ENCODE measurements around the gene CRHBP. TPM values are rescaled to one million over a fixed set of nuclear protein-coding genes. Genes with fewer than 3 reads are reported as not detected.
"Not testable (repeated sequence)": the region's sequence is repeated elsewhere in the genome, so short reads cannot be mapped to it uniquely, and the experiment has no call there.

Gene CRHBP, protein sequence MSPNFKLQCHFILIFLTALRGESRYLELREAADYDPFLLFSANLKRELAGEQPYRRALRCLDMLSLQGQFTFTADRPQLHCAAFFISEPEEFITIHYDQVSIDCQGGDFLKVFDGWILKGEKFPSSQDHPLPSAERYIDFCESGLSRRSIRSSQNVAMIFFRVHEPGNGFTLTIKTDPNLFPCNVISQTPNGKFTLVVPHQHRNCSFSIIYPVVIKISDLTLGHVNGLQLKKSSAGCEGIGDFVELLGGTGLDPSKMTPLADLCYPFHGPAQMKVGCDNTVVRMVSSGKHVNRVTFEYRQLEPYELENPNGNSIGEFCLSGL
- polyA plus RNA-seq (2011; rRNA removed) (not detected in 2 replicates), polyA plus RNA-seq (2017; fragmentation: RNase III; extraction: RNeasy Plus Mini Kit Qiagen cat#74134 plus additional on column Dnase treatment) (not detected in 3 replicates), polyA minus RNA-seq (2011; rRNA and poly(A)+ RNA removed) (not detected in 2 replicates)
- not detected in 2 replicates for polyA plus RNA-seq (2012; cell fraction: cytosol; rRNA removed)
- polyA plus RNA-seq (2012; cell fraction: nucleus; rRNA removed): 0.04 TPM in 1 of 2 replicates, not detected in the other

DNA sequence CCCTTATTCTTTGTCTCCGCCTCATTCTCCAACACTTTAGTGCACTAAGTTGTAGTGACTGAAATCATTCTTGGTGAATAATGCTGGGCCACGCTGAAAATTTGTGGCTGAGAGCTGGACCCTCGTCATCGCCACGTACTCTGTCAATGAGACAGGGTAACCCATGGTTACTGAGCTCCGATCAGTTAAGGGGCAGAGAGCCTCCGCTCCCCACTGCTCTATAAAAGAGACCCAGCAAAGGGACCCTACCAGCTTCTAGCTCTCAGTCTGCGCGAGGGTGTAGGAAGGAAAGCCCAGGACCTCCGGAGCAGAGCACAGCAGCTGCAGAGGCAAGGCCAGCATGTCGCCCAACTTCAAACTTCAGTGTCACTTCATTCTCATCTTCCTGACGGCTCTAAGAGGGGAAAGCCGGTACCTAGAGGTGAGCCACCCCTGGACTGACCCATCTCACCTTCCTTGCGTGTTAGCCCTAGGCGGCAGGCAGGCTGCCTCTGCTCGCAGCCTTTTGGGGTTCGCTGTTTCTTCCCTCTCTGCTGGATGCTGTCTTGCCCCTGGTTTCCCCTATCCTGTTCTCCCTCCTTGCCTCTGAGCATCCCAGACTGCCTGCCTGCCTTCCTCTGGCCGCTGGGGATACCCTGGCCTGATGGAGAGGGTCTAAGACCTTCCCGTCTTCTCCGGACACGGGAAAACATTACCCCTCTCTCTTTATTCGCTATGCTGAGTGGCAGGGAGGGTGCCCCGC lies at the start of gene CRHBP:
CRHBP (plus strand) TSS at position 251 of the 742 bp plus-strand sequence; CDS start at position 341, 90 bp downstream.
- FAIRE-seq (no peak), ATAC-seq (peak; percentile 76 to 77; a peak in 5 of 6 replicates), DNase-seq (ENCODE audit: low read depth in 1 of 2, low spot score in 1 of 2) (no peak)
- peak within 1 kb of the TSS; percentile 39 for H3K4me3 ChIP-seq
- H3K4me1 ChIP-seq: no peaks in the 10 kb centered on the region
- peak within 1 kb of the TSS in 1 of 2 experiments; percentile 21; a peak in 2 of 6 replicates for H3K27ac ChIP-seq
- peak within 1 kb of the TSS; percentile 91 for H3K4me2 ChIP-seq
- ChIA-PET CTCF (no interaction called here), POLR2A (no interaction called here)
- TF ChIP-seq MYC (IDR thresholded peaks at IDR 0.05; ENCODE audit: borderline replicate concordance, low read length) (no peak), HEYL (CRISPR knock-in tag; IDR thresholded peaks at IDR 0.05) (no peak), FOXS1 (CRISPR knock-in tag; IDR thresholded peaks at IDR 0.05) (no peak), ZSCAN20 (CRISPR knock-in tag; IDR thresholded peaks at IDR 0.05) (no peak), BHLHE40 (IDR thresholded peaks at IDR 0.05; ENCODE audit: low read depth, low read length) (no peak), PHF8 (IDR thresholded peaks at IDR 0.05; ENCODE audit: borderline replicate concordance, low read depth) (no peak)
- TF ChIP-seq, protein P1, sequence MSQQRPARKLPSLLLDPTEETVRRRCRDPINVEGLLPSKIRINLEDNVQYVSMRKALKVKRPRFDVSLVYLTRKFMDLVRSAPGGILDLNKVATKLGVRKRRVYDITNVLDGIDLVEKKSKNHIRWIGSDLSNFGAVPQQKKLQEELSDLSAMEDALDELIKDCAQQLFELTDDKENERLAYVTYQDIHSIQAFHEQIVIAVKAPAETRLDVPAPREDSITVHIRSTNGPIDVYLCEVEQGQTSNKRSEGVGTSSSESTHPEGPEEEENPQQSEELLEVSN (IDR thresholded peaks at IDR 0.05; ENCODE audit: borderline replicate concordance, low read depth): no peak
- TF ChIP-seq, protein P2, sequence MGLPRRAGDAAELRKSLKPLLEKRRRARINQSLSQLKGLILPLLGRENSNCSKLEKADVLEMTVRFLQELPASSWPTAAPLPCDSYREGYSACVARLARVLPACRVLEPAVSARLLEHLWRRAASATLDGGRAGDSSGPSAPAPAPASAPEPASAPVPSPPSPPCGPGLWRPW (IDR thresholded peaks at IDR 0.05): no peak
- TF ChIP-seq, protein P3, sequence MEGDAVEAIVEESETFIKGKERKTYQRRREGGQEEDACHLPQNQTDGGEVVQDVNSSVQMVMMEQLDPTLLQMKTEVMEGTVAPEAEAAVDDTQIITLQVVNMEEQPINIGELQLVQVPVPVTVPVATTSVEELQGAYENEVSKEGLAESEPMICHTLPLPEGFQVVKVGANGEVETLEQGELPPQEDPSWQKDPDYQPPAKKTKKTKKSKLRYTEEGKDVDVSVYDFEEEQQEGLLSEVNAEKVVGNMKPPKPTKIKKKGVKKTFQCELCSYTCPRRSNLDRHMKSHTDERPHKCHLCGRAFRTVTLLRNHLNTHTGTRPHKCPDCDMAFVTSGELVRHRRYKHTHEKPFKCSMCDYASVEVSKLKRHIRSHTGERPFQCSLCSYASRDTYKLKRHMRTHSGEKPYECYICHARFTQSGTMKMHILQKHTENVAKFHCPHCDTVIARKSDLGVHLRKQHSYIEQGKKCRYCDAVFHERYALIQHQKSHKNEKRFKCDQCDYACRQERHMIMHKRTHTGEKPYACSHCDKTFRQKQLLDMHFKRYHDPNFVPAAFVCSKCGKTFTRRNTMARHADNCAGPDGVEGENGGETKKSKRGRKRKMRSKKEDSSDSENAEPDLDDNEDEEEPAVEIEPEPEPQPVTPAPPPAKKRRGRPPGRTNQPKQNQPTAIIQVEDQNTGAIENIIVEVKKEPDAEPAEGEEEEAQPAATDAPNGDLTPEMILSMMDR (IDR thresholded peaks at IDR 0.05): no peak
- no peaks in the 10 kb centered on the region for H3K9me3 ChIP-seq
- WGBS (ENCODE audit: missing lambda C conversion rate): 69% methylated on average over 23 of the region's 23 CpGs

DNA sequence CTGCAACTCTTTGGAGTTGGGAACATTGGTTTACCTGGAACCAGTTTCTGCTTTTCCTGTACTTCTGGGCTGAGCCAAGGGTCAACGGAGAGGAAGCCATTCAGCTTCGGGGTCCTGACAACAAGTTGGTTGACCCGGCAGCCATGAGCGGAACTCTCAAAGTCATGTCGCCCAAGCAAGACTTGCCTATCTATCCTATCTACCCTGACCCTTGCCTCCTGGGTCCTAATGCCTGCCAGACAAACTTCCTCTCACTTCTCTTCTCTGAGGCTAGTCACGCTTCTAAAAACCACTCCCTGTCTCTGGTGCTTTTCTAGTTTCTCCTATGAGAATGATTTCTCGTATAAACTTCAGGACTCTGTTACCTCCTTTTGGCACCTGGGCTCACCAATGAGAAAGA lies 44.7 kb upstream of the CRHBP start:
- no peak for ATAC-seq
- H3K4me2 ChIP-seq: no peak overlapping the region
- no peak for TF ChIP-seq MAFK (IDR thresholded peaks at IDR 0.05; ENCODE audit: partially characterized antibody)
- no peak for TF ChIP-seq FOSB (CRISPR knock-in tag; IDR thresholded peaks at IDR 0.05)
- TF ChIP-seq POLR2A (IDR thresholded peaks at IDR 0.05; ENCODE audit: low read length): no peak
- TF ChIP-seq CEBPB (IDR thresholded peaks at IDR 0.05): no peak
- TF ChIP-seq CBX2 (IDR thresholded peaks at IDR 0.05; ENCODE audit: borderline replicate concordance, low read depth): no peak
- no peak for TF ChIP-seq RAD21 (conservative IDR thresholded peaks at IDR 0.05 in 1 of 2, IDR thresholded peaks at IDR 0.05 in 1 of 2)
- TF ChIP-seq TFCP2L1 (CRISPR knock-in tag; IDR thresholded peaks at IDR 0.05): no peak
- no peak for TF ChIP-seq RFX5 (IDR thresholded peaks at IDR 0.05)
- TF ChIP-seq, protein P4, sequence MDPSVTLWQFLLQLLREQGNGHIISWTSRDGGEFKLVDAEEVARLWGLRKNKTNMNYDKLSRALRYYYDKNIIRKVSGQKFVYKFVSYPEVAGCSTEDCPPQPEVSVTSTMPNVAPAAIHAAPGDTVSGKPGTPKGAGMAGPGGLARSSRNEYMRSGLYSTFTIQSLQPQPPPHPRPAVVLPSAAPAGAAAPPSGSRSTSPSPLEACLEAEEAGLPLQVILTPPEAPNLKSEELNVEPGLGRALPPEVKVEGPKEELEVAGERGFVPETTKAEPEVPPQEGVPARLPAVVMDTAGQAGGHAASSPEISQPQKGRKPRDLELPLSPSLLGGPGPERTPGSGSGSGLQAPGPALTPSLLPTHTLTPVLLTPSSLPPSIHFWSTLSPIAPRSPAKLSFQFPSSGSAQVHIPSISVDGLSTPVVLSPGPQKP (IDR thresholded peaks at IDR 0.05; ENCODE audit: low read depth, low read length): no peak
- TF ChIP-seq, protein P5, sequence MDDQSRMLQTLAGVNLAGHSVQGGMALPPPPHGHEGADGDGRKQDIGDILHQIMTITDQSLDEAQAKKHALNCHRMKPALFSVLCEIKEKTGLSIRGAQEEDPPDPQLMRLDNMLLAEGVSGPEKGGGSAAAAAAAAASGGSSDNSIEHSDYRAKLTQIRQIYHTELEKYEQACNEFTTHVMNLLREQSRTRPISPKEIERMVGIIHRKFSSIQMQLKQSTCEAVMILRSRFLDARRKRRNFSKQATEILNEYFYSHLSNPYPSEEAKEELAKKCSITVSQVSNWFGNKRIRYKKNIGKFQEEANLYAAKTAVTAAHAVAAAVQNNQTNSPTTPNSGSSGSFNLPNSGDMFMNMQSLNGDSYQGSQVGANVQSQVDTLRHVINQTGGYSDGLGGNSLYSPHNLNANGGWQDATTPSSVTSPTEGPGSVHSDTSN (IDR thresholded peaks at IDR 0.05): no peak
- no peak for TF ChIP-seq FOXS1 (CRISPR knock-in tag; IDR thresholded peaks at IDR 0.05)
- no peak for TF ChIP-seq CHD4 (IDR thresholded peaks at IDR 0.05; ENCODE audit: borderline replicate concordance)
- TF ChIP-seq PHF8 (IDR thresholded peaks at IDR 0.05; ENCODE audit: borderline replicate concordance, low read depth): no peak
- no peak for TF ChIP-seq TP53 (CRISPR knock-in tag; IDR thresholded peaks at IDR 0.05)
- H3K4me1 ChIP-seq: no peaks in the 10 kb centered on the region
- WGBS (ENCODE audit: missing lambda C conversion rate): 75% methylated on average over 7 of the region's 7 CpGs
- no peak overlapping the region for H3K27ac ChIP-seq
- no peak overlapping the region for H3K4me3 ChIP-seq
- no peak for DNase-seq (ENCODE audit: low read depth in 1 of 2, low spot score in 1 of 2)
- FAIRE-seq: no peak
- CTCF ChIA-PET: no interaction called here
- H3K9me3 ChIP-seq: no peaks in the 10 kb centered on the region
- POLR2A ChIA-PET: no interaction called here

DNA sequence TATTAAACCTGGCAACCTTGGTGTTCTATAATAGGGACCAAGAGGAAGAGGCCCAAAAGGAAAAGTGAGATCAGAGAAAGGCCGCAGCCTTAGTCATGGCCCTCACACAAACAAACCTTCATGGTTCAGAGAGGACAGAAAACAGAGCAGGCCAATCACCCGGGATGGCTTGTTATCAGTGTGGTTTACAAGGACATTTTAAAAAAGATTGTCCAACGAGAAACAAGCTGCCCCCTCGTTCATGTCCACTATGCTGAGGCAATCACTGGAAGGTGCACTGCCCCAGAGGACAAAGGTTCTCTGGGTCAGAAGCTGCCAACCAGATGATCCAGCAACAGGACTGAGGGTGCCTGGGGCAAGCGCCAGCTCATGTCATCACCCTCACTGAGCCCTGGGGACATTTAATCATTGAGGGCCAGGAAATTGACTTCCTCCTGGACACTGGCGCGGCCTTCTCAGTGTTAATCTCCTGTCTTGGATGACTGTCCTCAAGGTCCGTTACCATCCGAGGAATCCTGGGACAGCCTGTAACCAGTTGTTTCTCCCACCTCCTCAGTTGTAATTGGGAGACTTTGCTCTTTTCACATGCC lies 42.4 kb upstream of the CRHBP start:
- H3K4me2 ChIP-seq; DNase-seq (ENCODE audit: low read depth in 1 of 2, low spot score in 1 of 2); POLR2A ChIA-PET; H3K4me1 ChIP-seq; H3K4me3 ChIP-seq; H3K27ac ChIP-seq; ATAC-seq; H3K9me3 ChIP-seq; FAIRE-seq: not testable (repeated sequence)
- 70% methylated on average over 9 of the region's 9 CpGs for WGBS (ENCODE audit: missing lambda C conversion rate)
- CTCF ChIA-PET: interaction anchor here (0.6 kb wide), 1 partner anchor 43 kb away, joined by 3 read pairs; no protein-coding TSS in a partner anchor

DNA sequence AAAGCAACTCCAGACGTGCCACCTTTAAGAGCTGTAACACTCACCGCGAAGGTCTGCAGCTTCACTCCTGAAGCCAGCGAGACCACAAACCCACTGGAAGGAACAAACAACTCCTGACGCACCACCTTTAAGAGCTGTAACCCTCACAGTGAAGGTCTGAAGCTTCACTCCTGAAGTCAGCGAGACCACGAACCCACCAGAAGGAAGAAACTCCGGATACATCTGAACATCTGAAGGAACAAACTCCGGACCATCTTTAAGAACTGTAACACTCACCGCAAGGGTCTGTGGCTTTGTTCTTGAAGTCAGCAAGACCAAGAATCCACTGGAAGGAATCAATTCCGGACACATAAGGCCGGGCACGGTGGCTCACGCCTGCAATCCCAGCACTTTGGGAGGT lies 38.2 kb upstream of the CRHBP start:
- H3K4me2 ChIP-seq; DNase-seq (ENCODE audit: low read depth in 1 of 2, low spot score in 1 of 2); H3K4me3 ChIP-seq; ATAC-seq; FAIRE-seq; H3K9me3 ChIP-seq; POLR2A ChIA-PET; H3K4me1 ChIP-seq; H3K27ac ChIP-seq: not testable (repeated sequence)
- WGBS (ENCODE audit: missing lambda C conversion rate): 72% methylated on average over 14 of the region's 14 CpGs
- CTCF ChIA-PET: interaction anchor here (1.6 to 2.1 kb wide), 2 partner anchors 14 to 46 kb away, joined by 3 to 5 read pairs; no protein-coding TSS in a partner anchor
